Measurements from ENCODE around the gene SLC1A3. TPM values are rescaled to one million over a fixed set of nuclear protein-coding genes. Genes with fewer than 3 reads are reported as not detected.

The SLC1A3 gene
- total RNA-seq, 1 experiment from 2014 or later: 58.8 TPM

- DNase-seq (ENCODE audit: low read depth): no peak
These were observed 110.8 kb downstream of the SLC1A3 start for GRCh38 chr5:36717131-36717695.

DNA sequence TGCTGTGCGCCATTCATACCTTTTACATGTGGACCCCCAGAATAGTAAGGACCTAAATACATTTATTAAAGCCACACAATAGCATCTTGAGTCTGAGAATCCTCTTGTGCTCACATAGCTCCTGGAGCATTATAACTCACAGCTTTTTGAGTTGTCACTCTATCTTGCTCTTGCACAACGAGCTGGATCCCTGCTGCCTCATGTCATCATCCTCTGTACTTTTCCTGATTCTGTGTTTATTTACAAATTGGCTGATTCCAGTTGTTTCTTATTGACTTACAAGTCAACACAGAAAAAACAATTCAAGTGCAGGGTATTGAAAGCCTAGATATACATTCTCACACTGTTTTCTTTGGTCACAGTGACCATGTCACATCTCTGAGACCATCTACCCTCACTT lies 112.9 kb downstream of the SLC1A3 start:
- no peak for DNase-seq (ENCODE audit: low read depth)

DNA sequence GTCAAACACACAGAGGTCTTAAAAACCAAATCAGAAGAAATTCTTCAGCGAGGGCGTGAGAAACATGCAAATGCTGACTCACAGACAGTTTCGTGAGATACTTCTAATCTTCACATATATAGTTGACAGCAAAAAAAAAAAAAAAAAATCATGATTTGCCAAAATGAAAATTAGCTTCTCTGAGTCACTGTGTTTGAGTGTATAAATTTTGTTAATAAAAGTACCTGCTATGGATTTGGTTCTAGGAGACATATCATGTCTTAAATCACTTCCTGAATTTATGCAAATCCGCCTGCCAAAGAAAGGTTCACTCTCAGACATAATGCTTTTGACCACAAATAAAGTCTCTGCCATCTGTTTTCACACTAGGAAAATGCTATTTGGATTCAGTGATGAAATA lies 114.3 kb downstream of the SLC1A3 start:
- no peak for DNase-seq (ENCODE audit: low read depth)

GRCh38 chr5:36721664-36722235 lies 115.3 kb downstream of the SLC1A3 start:
- no peak for DNase-seq (ENCODE audit: low read depth)

GRCh38 chr5:36722900-36723299 lies 116.5 kb downstream of the SLC1A3 start:
- peak; percentile 64 for DNase-seq (ENCODE audit: low read depth)

DNA sequence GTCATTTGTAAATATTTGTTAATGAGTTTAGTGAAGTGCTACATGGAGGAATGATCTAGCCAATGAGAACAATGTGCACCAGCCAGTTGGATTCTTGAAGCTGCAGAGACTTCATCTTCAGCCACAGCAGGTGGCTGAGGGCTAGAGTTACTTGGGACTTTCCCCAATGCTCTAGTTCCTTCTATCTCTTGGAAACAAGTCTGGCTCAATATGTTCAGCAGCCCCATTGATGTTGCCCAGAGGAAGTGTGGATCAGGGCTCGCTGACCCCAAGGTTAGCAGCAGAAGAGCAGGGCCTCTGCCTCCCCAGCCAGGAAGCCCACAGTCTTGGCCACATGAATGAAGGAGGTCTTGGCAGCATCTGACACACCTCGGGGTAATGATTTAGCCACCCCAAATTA lies 117.5 kb downstream of the SLC1A3 start:
- no peak for DNase-seq (ENCODE audit: low read depth)

- DNase-seq (ENCODE audit: low read depth): peak; percentile 26
These were observed 118.3 kb downstream of the SLC1A3 start for GRCh38 chr5:36724467-36725332.

DNA sequence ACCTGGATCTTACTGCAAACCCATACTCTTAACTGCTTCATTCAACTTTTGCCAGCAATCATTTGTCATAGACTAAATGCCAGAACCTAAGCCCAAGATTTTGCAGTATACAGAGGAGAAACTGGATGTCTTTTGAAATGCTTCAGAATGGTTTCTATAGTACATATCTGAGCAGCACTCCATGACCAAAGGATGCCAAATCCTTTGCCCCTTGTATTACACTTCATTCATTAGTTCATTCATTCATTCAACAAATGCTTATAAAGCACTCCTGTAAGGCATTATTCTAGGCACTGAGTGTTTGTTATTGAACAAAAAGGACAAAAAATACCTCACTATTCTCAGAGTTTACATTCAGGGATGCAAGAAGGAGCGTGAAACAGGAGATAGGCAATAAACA lies 119.9 kb downstream of the SLC1A3 start:
- no peak for DNase-seq (ENCODE audit: low read depth)

DNA sequence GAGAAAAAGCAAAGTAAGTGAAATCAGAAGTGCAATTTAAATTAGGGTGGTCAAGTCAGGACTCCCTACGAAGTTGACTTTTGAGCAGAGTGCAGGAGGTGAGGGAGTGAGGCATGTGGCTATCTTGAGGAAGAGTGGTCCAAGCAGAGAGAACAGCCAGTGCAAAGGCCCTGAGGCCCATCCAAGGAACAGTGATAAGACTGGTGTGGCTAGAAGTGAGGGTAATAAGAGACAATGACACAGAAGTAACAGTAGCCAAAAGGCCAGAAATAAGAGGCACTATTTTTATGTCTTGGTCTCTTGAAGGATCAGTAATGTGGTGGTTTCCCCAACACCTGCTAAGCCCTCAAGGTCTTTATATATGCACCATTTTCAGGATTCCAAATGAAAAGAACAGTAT lies 120.4 kb downstream of the SLC1A3 start:
- no peak for DNase-seq (ENCODE audit: low read depth)

DNA sequence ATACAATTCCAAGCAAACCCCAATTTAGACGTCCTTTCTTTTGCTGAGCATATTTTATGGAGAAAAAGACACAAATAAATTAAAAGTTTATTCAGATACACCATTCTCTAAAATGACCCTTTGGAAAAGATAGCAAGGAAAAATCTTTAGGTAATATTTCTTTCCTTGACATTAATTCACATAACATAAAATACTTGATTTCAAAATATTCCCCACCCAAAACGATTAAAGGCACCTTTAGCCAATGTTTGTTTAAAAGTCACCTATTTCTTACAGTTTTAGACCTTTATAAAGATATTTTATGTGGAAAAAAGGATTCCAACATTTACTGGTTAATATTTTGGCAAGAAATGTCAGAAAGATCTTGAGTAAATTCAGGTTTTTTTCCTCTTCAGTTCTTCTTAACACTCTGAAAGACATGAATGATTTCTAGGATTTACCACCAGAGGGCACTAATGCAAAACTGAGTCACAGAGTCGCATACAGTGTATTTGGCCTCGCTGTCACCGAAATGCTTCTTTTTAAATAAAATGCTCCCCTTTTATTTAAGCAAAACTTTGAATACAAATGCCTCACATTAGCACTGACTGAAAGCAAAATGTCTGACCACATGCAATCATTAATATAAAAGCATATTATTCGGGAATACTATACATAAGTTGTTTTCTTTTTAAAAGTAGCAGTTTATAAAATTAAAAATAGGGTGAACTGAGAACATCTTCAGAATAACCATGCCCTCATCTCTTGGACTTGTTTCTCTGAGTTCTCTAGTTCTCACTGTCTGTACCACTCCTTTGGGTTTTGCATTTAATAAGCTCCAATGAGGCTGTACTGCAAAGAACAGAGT lies 122.5 kb downstream of the SLC1A3 start:
- peak; percentile 58 for DNase-seq (ENCODE audit: low read depth)

DNA sequence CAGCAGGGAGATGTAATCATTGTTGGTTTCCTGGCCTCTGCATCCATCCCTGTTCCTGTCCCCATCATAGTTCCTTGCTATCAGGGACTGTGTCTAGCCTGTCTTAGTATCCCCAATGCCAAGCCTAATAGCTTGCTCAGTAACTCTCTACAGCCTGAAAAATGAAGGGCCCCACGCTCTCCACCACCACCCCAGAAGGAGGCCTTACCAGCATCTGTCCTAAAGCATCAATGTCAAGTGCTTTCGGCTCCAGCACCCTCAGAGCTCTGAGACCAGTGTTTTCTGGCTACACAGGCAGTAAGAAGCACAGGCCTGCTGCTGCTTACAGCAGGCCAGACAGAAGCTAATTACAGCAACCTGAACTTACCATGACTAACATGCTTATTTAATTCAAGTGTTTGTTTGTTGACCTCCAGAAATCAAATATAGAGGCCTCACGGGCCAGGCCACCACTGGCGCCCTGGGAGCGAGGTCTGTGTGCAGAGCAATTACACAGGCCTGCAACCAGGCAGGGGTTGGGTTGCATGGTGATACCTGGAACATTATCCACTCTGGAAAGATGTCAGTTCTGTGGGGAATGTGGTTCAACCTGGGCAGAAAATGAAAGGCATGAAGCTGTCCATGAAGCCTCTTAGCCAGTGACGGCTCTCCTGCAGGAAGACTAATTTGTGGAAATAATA lies 124.3 kb downstream of the SLC1A3 start:
- no peak for DNase-seq (ENCODE audit: low read depth)

DNA sequence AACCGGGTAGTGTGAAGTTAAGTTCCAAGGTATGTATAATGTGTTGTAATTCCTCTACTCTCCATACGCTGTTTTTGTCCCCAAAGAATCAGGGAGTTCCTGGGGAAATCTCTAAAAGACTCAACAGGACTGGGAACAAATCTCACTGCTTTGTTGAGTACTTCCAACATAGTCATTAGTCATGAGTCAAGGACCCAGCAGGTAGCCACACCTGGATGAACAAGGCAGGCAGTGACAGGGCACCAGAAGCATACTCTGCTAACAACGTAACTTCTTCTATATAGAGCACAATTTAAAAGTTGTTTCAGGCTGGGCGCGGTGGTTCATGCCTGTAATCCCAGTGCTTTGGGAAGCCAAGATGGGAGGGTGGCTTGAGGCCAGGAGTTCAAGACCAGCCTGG lies 126.8 kb downstream of the SLC1A3 start:
- DNase-seq (ENCODE audit: low read depth): no peak

GRCh38 chr5:36734422-36734821 lies 128.0 kb downstream of the SLC1A3 start:
- peak; percentile 37 for DNase-seq (ENCODE audit: low read depth)

- DNase-seq (ENCODE audit: low read depth): no peak
These were observed 129.5 kb downstream of the SLC1A3 start for GRCh38 chr5:36735891-36736290.
